SU-DHL-6 (cell line): ENCODE measurements around the gene MTHFD1.

Source experiments
- H2AFZ ChIP-seq: fragments of 200-600 bp; sonication (generic); 2 replicates; pipeline ENCODE4 v1.6.1; 2014; ENCODE audit warnings: low read depth, mild to moderate bottlenecking, moderate library complexity, mixed read lengths, antibody characterized with exemption, low read length; ENCODE audit not compliant: severe bottlenecking
- H3F3A ChIP-seq: fragments of 200-600 bp; shearing (Covaris generic); 2 replicates; pipeline ENCODE4 v1.6.0; 2016; ENCODE audit warnings: antibody characterized with exemption, mild to moderate bottlenecking; ENCODE audit not compliant: insufficient read depth
- H3K27ac ChIP-seq: fragments of 200-600 bp; sonication (generic); 2 replicates; pipeline ENCODE4 v1.5.1; 2016; ENCODE audit warnings: low read depth, mild to moderate bottlenecking, low read length, moderate library complexity, mixed read lengths
- H3K27me3 ChIP-seq: fragments of 200-600 bp; sonication (generic), shearing (Covaris generic); 2 replicates; pipeline ENCODE4 v1.6.0; 2014; ENCODE audit warnings: mild to moderate bottlenecking, low read length
- H3K36me3 ChIP-seq: fragments of 200-600 bp; sonication (generic); 2 replicates; pipeline ENCODE4 v1.6.1; 2014; ENCODE audit warnings: mild to moderate bottlenecking, low read length, mixed read lengths
- H3K4me2 ChIP-seq: fragments of 300-600, 200-600 bp; shearing (Covaris generic), sonication (generic); 2 replicates; pipeline ENCODE4 v1.6.0; 2014; ENCODE audit warnings: low read length, low read depth, mild to moderate bottlenecking; ENCODE audit not compliant: poor library complexity, severe bottlenecking
- H3K4me3 ChIP-seq: fragments of 200-600 bp; sonication (generic); 2 replicates; pipeline ENCODE4 v1.5.1; 2014; ENCODE audit warnings: antibody characterized with exemption, low read length, mild to moderate bottlenecking, mixed read lengths; ENCODE audit not compliant: insufficient read depth, poor library complexity, severe bottlenecking
- H3K79me2 ChIP-seq: fragments of 200-600 bp; sonication (generic); 2 replicates; pipeline ENCODE4 v1.6.1; 2014; ENCODE audit warnings: mild to moderate bottlenecking, low read length, moderate library complexity; ENCODE audit not compliant: insufficient read depth
- H3K9ac ChIP-seq: fragments of 200-600 bp; sonication (generic); 2 replicates; pipeline ENCODE4 v1.7.0; 2014; ENCODE audit warnings: mild to moderate bottlenecking, low read length
- H3K9me2 ChIP-seq: fragments of 200-600 bp; sonication (generic); replicated peaks from 2 replicates; pipeline ENCODE4 v1.6.1; 2014; ENCODE audit warnings: low read length; ENCODE audit not compliant: insufficient read depth
- H3K9me3 ChIP-seq: fragments of 200-600 bp; sonication (generic); 2 replicates; pipeline ENCODE4 v1.6.1; 2014; ENCODE audit warnings: low read length, mixed read lengths; ENCODE audit not compliant: insufficient read depth
- H4K20me1 ChIP-seq: fragments of 200-600 bp; sonication (generic); 2 replicates; pipeline ENCODE4 v1.6.1; 2014; ENCODE audit warnings: low read depth, mild to moderate bottlenecking, antibody characterized with exemption, low read length, moderate library complexity, mixed read lengths
- CTCF ChIP-seq: fragments of 200-600 bp; sonication (generic); IDR thresholded peaks from one replicate; pipeline ENCODE4 v1.5.1; 2017; ENCODE audit warnings: antibody characterized with exemption, mild to moderate bottlenecking, low read length, moderate library complexity; ENCODE audit not compliant: insufficient read depth, poor library complexity, severe bottlenecking
- EZH2phosphoT487 ChIP-seq: fragments of 200-600 bp; sonication (generic), shearing (Covaris generic); conservative IDR thresholded peaks from 2 replicates; pipeline ENCODE4 v1.6.1; 2018; ENCODE audit warnings: mild to moderate bottlenecking, antibody characterized with exemption, low read length, moderate library complexity, mixed read lengths

The MTHFD1 gene

GRCh38 chr14:64459405-64460136 lies 71.4 kb downstream of the MTHFD1 start:
- Histone ChIP-seq H3K4me2 (no peak overlapping the region), H3K27me3 (no peaks in the 10 kb centered on the region), H3K4me3 (no peak overlapping the region), H3K79me2 (no peaks in the 10 kb centered on the region), H3K9me2 (no peaks in the 10 kb centered on the region), H3K9ac (no peak overlapping the region), H3K9me3 (no peaks in the 10 kb centered on the region), H4K20me1 (no peaks in the 10 kb centered on the region), H2AFZ (no peak overlapping the region), H3K36me3 (peaks cover 17% of the 10 kb centered on the region; the same call in 1 of the 2 replicates), H3K27ac (0 out of 2 replicates have a peak overlapping the region, but pooled peaks have one; percentile 5), H3F3A (peaks cover 25% of the 10 kb centered on the region)
- TF ChIP-seq CTCF (no peak), EZH2phosphoT487 (no peak)

- Histone ChIP-seq H3K79me2 (no peaks in the 10 kb centered on the region), H3K4me3 (no peak overlapping the region), H2AFZ (no peak overlapping the region), H3K27ac (no peak overlapping the region), H3K36me3 (peaks cover 11% of the 10 kb centered on the region; the same call in 1 of the 2 replicates), H3K27me3 (no peaks in the 10 kb centered on the region), H4K20me1 (no peaks in the 10 kb centered on the region), H3K9ac (no peak overlapping the region), H3K4me2 (no peak overlapping the region), H3K9me3 (no peaks in the 10 kb centered on the region), H3K9me2 (no peaks in the 10 kb centered on the region), H3F3A (peaks cover 38% of the 10 kb centered on the region)
- TF ChIP-seq EZH2phosphoT487 (no peak), CTCF (no peak)
These were observed 73.1 kb downstream of the MTHFD1 start for GRCh38 chr14:64461221-64461620.

GRCh38 chr14:64463195-64463594 lies 75.0 kb downstream of the MTHFD1 start:
- Histone ChIP-seq H3K27ac (peak overlapping the region; percentile 76), H3F3A (peaks cover 58% of the 10 kb centered on the region), H2AFZ (no peak overlapping the region), H4K20me1 (no peaks in the 10 kb centered on the region), H3K9ac (no peak overlapping the region), H3K9me2 (no peaks in the 10 kb centered on the region), H3K4me2 (peak overlapping the region; percentile 91), H3K79me2 (no peaks in the 10 kb centered on the region; the same call in 1 of the 2 replicates), H3K4me3 (no peak overlapping the region), H3K36me3 (0 out of 2 replicates have a peak, but pooled peaks cover 2% of the 10 kb centered on the region), H3K27me3 (no peaks in the 10 kb centered on the region), H3K9me3 (no peaks in the 10 kb centered on the region)
- no peak for TF ChIP-seq EZH2phosphoT487
- no peak for TF ChIP-seq CTCF
